ENCODE measurements around the gene TSTD2. TPM values are rescaled to one million over a fixed set of nuclear protein-coding genes. Genes with fewer than 3 reads are reported as not detected.

Gene TSTD2
- total and polyA plus RNA-seq, 11 donors: 10.5 to 32.9 (median 21.0) TPM

DNA sequence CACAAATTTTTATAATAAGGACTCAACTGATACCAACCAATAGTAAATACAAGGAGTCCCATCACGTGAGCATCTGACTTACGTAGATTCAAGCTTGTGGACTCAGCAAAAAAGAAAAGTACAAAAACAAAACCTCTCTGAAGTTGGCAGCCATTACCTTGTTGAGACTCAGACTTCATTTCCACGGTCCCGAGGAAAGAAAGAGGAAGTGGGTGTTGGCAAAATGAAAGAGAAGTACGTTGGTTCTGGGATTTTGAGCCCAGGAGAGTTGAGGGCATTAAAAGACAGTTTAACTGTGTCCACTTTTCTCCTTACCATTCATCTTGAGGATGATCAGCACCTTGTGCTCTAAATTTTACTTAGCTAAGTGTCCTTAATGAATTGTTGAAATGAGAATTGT, 27.2 kb upstream of the TSTD2 start:
- TF ChIP-seq POLR2A (IDR thresholded peaks at IDR 0.05): no peak
- TF ChIP-seq, protein P1, sequence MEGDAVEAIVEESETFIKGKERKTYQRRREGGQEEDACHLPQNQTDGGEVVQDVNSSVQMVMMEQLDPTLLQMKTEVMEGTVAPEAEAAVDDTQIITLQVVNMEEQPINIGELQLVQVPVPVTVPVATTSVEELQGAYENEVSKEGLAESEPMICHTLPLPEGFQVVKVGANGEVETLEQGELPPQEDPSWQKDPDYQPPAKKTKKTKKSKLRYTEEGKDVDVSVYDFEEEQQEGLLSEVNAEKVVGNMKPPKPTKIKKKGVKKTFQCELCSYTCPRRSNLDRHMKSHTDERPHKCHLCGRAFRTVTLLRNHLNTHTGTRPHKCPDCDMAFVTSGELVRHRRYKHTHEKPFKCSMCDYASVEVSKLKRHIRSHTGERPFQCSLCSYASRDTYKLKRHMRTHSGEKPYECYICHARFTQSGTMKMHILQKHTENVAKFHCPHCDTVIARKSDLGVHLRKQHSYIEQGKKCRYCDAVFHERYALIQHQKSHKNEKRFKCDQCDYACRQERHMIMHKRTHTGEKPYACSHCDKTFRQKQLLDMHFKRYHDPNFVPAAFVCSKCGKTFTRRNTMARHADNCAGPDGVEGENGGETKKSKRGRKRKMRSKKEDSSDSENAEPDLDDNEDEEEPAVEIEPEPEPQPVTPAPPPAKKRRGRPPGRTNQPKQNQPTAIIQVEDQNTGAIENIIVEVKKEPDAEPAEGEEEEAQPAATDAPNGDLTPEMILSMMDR (IDR thresholded peaks at IDR 0.05): no peak
- H3K27ac ChIP-seq: peak overlapping the region in 2 of 12 donors; percentile 17 to 53
- H3K4me1 ChIP-seq: peaks cover 0 to 16% (median 0%) of the 10 kb centered on the region in 12 donors
- no peaks in the 10 kb centered on the region for H3K27me3 ChIP-seq
- H3K9me3 ChIP-seq: no peaks in the 10 kb centered on the region
- DNase-seq: no peak
- intact Hi-C loops (cut with DNase I): no loop called here
- WGBS, 4 donors: 65 to 76% (median 69%) methylated on average over 5 of the region's 5 CpGs
- no peak overlapping the region for H3K4me3 ChIP-seq
- peaks cover 0 to 100% (median 99%) of the 10 kb centered on the region in 9 donors for H3K36me3 ChIP-seq
- no peak for ATAC-seq

DNA sequence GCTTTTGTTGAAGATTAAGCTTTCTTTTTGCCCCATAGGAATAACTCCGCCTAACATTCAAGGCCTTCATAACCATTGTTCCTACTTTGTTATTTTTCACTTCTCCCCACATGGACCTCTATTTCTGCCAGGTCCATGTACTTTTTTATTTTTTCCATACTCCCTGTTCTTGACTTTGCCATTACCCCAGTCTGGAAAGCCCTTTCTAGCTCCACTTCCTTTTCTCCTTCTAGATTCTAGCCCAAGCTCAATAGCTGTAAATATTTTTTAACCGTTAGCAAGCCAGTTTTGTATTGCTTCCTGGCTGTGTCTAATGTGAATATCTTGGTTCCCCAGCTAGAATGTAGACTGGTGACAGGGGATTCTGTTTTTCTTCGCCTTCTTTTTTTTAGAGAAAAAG, 26.6 kb upstream of the TSTD2 start:
- WGBS, 4 donors: 64 to 95% (median 92%) methylated on average over 3 of the region's 3 CpGs
- DNase-seq: no peak
- TF ChIP-seq, protein P1 (IDR thresholded peaks at IDR 0.05): no peak
- no peak for TF ChIP-seq POLR2A (IDR thresholded peaks at IDR 0.05)
- H3K36me3 ChIP-seq: peaks cover 0 to 100% (median 99%) of the 10 kb centered on the region in 9 donors
- H3K27ac ChIP-seq: peak overlapping the region in 1 of 12 donors; percentile 53
- no peak overlapping the region for H3K4me3 ChIP-seq
- H3K27me3 ChIP-seq: no peaks in the 10 kb centered on the region
- peaks cover 0 to 16% (median 0%) of the 10 kb centered on the region in 12 donors for H3K4me1 ChIP-seq
- no peak for ATAC-seq
- intact Hi-C loops (cut with DNase I): no loop called here
- no peaks in the 10 kb centered on the region for H3K9me3 ChIP-seq

DNA sequence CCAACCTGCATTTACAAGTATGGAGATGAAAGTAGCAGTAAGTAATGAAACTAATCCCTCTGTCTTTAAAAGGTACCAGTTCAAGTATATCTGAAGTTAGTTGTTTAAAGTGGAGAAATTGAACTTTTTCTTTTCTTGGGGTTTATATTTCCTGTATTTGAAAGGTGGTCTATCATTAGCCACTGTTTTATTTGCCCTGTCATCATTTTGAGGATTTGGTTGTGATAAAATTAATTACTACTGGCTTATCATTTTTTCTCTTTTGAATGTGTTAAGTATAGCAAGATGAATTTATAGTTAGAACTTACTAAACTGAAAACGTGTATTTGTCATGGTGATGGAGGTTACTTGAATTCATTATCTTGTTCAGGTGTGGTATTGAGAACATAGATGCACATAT, 25.5 kb upstream of the TSTD2 start:
- intact Hi-C loops (cut with DNase I): no loop called here
- TF ChIP-seq POLR2A (IDR thresholded peaks at IDR 0.05): no peak
- TF ChIP-seq, protein P1 (IDR thresholded peaks at IDR 0.05): no peak
- H3K27ac ChIP-seq: no peak overlapping the region

DNA sequence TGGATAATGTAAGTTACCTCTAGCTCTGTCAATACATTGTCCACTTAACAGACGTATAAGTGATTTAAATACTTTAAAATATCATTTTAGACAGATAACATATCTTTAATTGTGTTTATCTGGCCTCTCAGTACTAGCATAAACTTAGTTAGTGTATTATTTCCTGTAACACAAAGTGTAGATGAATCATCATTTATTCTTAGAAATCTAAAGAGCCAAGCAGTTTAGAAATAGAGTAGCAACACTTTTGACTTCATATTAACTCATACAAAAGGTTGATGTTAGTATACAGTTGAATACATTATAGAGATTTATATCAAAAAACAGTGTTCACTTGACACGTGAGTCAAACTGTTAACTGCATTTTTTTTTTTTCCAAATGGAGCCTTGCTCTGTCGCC, 18.5 kb upstream of the TSTD2 start:
- TF ChIP-seq, protein P1 (IDR thresholded peaks at IDR 0.05): no peak
- no peak for TF ChIP-seq POLR2A (IDR thresholded peaks at IDR 0.05)
- Histone ChIP-seq H3K27me3 (no peaks in the 10 kb centered on the region), H3K27ac (peak overlapping the region in 4 of 12 donors; percentile 0 to 9 (median 4)), H3K4me3 (no peak overlapping the region), H3K9me3 (no peaks in the 10 kb centered on the region), H3K4me1 (peaks cover 0 to 11% (median 0%) of the 10 kb centered on the region in 12 donors), H3K36me3 (peaks cover 0 to 100% (median 97%) of the 10 kb centered on the region in 9 donors)
- WGBS, 4 donors: 56 to 66% (median 62%) methylated on average over 3 of the region's 3 CpGs
- no peak for DNase-seq
- intact Hi-C loops (cut with DNase I): no loop called here
- peak in 1 of 4 donors; percentile 81 for ATAC-seq

More for the DNA sequence above, 25.5 kb upstream of the TSTD2 start:
- 75 to 89% (median 83%) methylated on average over 1 of the region's 1 CpG for WGBS, 4 donors
- no peak for ATAC-seq
- peaks cover 0 to 100% (median 99%) of the 10 kb centered on the region in 9 donors for H3K36me3 ChIP-seq
- H3K4me1 ChIP-seq: peaks cover 0 to 16% (median 0%) of the 10 kb centered on the region in 12 donors
- no peaks in the 10 kb centered on the region for H3K9me3 ChIP-seq
- H3K4me3 ChIP-seq: no peak overlapping the region
- no peaks in the 10 kb centered on the region for H3K27me3 ChIP-seq
- DNase-seq: no peak
